G401 (cell line): ENCODE data around the gene ENOX1. TPM values are rescaled to one million over a fixed set of nuclear protein-coding genes. Genes with fewer than 3 reads are reported as not detected.

Source experiments
- DNase-seq: peaks from one replicate; pipeline ENCODE4 v3.0.0-alpha.2; 2015; ENCODE audit warnings: low spot score
- in situ Hi-C: cut with HindIII; loops from 2 replicates; pipeline ENCODE4 v1.10.0; 2016; ENCODE audit warnings: low sequenced_read_pairs, mixed read lengths
- total RNA-seq: library from RNA; depleted of rRNA; stranded (reverse); fragments of >200 nt; shearing (Covaris generic); gene quantifications from 2 replicates; pipeline ENCODE4 v1.2.3, GENCODE V29; 2014

ENOX1 gene
- total RNA-seq, 1 experiment from 2014 or later, result not detected

- DNase-seq, result no peak
- in situ Hi-C loops, result no loop called here
These were observed 491.5 kb downstream of the ENOX1 start for GRCh38 chr13:43295321-43295720.

- in situ Hi-C loops, result no loop called here
- DNase-seq, result no peak
These were observed 492.4 kb downstream of the ENOX1 start for GRCh38 chr13:43294412-43294811.

- DNase-seq, result no peak
- in situ Hi-C loops, result no loop called here
These were observed 492.8 kb downstream of the ENOX1 start for GRCh38 chr13:43293986-43294385.

GRCh38 chr13:43293561-43293960, 493.2 kb downstream of the ENOX1 start:
- in situ Hi-C loops, result no loop called here
- no peak for DNase-seq

- in situ Hi-C loops, result no loop called here
- DNase-seq, result no peak
These were observed 493.8 kb downstream of the ENOX1 start for GRCh38 chr13:43293008-43293407.

GRCh38 chr13:43291287-43292060, 495.3 kb downstream of the ENOX1 start:
- DNase-seq, result no peak
- in situ Hi-C loops, result no loop called here

- peak; percentile 10 for DNase-seq
- in situ Hi-C loops, result no loop called here
These were observed 497.1 kb downstream of the ENOX1 start for GRCh38 chr13:43289470-43290255.

GRCh38 chr13:43286751-43287150, 500.0 kb downstream of the ENOX1 start:
- no peak for DNase-seq
- in situ Hi-C loops, result no loop called here

GRCh38 chr13:43285933-43286597, 500.7 kb downstream of the ENOX1 start:
- DNase-seq, result peak; percentile 82
- in situ Hi-C loops, result no loop called here

- no peak for DNase-seq
- in situ Hi-C loops, result no loop called here
These were observed 502.6 kb downstream of the ENOX1 start for GRCh38 chr13:43284162-43284561.

GRCh38 chr13:43279696-43280095, 507.1 kb downstream of the ENOX1 start:
- in situ Hi-C loops, result no loop called here
- no peak for DNase-seq

GRCh38 chr13:43278127-43278526, 508.6 kb downstream of the ENOX1 start:
- in situ Hi-C loops, result no loop called here
- no peak for DNase-seq

GRCh38 chr13:43277142-43277541, 509.6 kb downstream of the ENOX1 start:
- DNase-seq, result no peak
- in situ Hi-C loops, result no loop called here

- no peak for DNase-seq
- in situ Hi-C loops, result no loop called here
These were observed 511.9 kb downstream of the ENOX1 start for GRCh38 chr13:43274881-43275280.

GRCh38 chr13:43273362-43273761, 513.4 kb downstream of the ENOX1 start:
- no peak for DNase-seq
- in situ Hi-C loops, result no loop called here

- in situ Hi-C loops, result no loop called here
- no peak for DNase-seq
These were observed 513.9 kb downstream of the ENOX1 start for GRCh38 chr13:43272851-43273250.

GRCh38 chr13:43271152-43271551, 515.6 kb downstream of the ENOX1 start:
- DNase-seq, result no peak
- in situ Hi-C loops, result no loop called here

GRCh38 chr13:43270130-43270830, 516.5 kb downstream of the ENOX1 start:
- no peak for DNase-seq
- in situ Hi-C loops, result no loop called here

- no peak for DNase-seq
- in situ Hi-C loops, result no loop called here
These were observed 517.7 kb downstream of the ENOX1 start for GRCh38 chr13:43269037-43269481.
